ENCODE results near the gene LCORL.

LCORL gene

GRCh38 chr4:18063079-18063478 lies 41.5 kb upstream of the LCORL start:
- no peaks in the 10 kb centered on the region for H3K9me2 ChIP-seq (replicated peaks; ENCODE audit: control insufficient read depth, low read length)
- H3K4me2 ChIP-seq (ENCODE audit: low read length), result no peak overlapping the region
- H3K4me3 ChIP-seq (ENCODE audit: low read length), result no peak overlapping the region
- peaks cover 12% of the 10 kb centered on the region; the same call in 1 of the 2 replicates for H3K9me3 ChIP-seq (ENCODE audit: control insufficient read depth, insufficient read depth, low read length)
- no peak overlapping the region for H3K27ac ChIP-seq (ENCODE audit: low read depth, low read length)
- peaks cover 5% of the 10 kb centered on the region; the same call in 1 of the 2 replicates for H3K27me3 ChIP-seq (ENCODE audit: control insufficient read depth, low read length)
- H4K20me1 ChIP-seq (ENCODE audit: control insufficient read depth, insufficient read depth, low read depth, low read length), result no peaks in the 10 kb centered on the region
- no peaks in the 10 kb centered on the region for H3F3A ChIP-seq (ENCODE audit: control insufficient read depth, insufficient read depth)
- H3K4me1 ChIP-seq (ENCODE audit: control insufficient read depth, low read length), result no peaks in the 10 kb centered on the region
- TF ChIP-seq CTCF (IDR thresholded peaks at IDR 0.05; ENCODE audit: low read depth, low read length, poor library complexity, severe bottlenecking) (no peak), EZH2phosphoT487 (IDR thresholded peaks at IDR 0.05; ENCODE audit: borderline replicate concordance, low read length) (no peak)
- no peaks in the 10 kb centered on the region for H3K36me3 ChIP-seq (ENCODE audit: control insufficient read depth, low read length)
- H3K79me2 ChIP-seq (ENCODE audit: control insufficient read depth, low read length), result no peaks in the 10 kb centered on the region

- Histone ChIP-seq H3F3A (ENCODE audit: control insufficient read depth, insufficient read depth) (no peaks in the 10 kb centered on the region), H3K27ac (ENCODE audit: low read depth, low read length) (no peak overlapping the region), H3K27me3 (ENCODE audit: control insufficient read depth, low read length) (peaks cover 25% of the 10 kb centered on the region), H3K4me3 (ENCODE audit: low read length) (no peak overlapping the region), H3K9me3 (ENCODE audit: control insufficient read depth, insufficient read depth, low read length) (peaks cover 3% of the 10 kb centered on the region; the same call in 1 of the 2 replicates), H3K36me3 (ENCODE audit: control insufficient read depth, low read length) (no peaks in the 10 kb centered on the region), H3K4me2 (ENCODE audit: low read length) (no peak overlapping the region), H3K4me1 (ENCODE audit: control insufficient read depth, low read length) (no peaks in the 10 kb centered on the region), H3K9me2 (replicated peaks; ENCODE audit: control insufficient read depth, low read length) (no peaks in the 10 kb centered on the region), H3K79me2 (ENCODE audit: control insufficient read depth, low read length) (no peaks in the 10 kb centered on the region), H4K20me1 (ENCODE audit: control insufficient read depth, insufficient read depth, low read depth, low read length) (no peaks in the 10 kb centered on the region)
- TF ChIP-seq EZH2phosphoT487 (IDR thresholded peaks at IDR 0.05; ENCODE audit: borderline replicate concordance, low read length) (no peak), CTCF (IDR thresholded peaks at IDR 0.05; ENCODE audit: low read depth, low read length, poor library complexity, severe bottlenecking) (no peak)
Measured at GRCh38 chr4:18057821-18058533, 36.4 kb upstream of the LCORL start.

GRCh38 chr4:18056030-18056429 lies 34.5 kb upstream of the LCORL start:
- no peak overlapping the region for H3K4me3 ChIP-seq (ENCODE audit: low read length)
- H3F3A ChIP-seq (ENCODE audit: control insufficient read depth, insufficient read depth), result no peaks in the 10 kb centered on the region
- no peaks in the 10 kb centered on the region for H3K4me1 ChIP-seq (ENCODE audit: control insufficient read depth, low read length)
- H4K20me1 ChIP-seq (ENCODE audit: control insufficient read depth, insufficient read depth, low read depth, low read length), result no peaks in the 10 kb centered on the region
- H3K27ac ChIP-seq (ENCODE audit: low read depth, low read length), result no peak overlapping the region
- TF ChIP-seq EZH2phosphoT487 (IDR thresholded peaks at IDR 0.05; ENCODE audit: borderline replicate concordance, low read length), result no peak
- no peaks in the 10 kb centered on the region for H3K9me3 ChIP-seq (ENCODE audit: control insufficient read depth, insufficient read depth, low read length)
- H3K79me2 ChIP-seq (ENCODE audit: control insufficient read depth, low read length), result no peaks in the 10 kb centered on the region
- H3K9me2 ChIP-seq (replicated peaks; ENCODE audit: control insufficient read depth, low read length), result no peaks in the 10 kb centered on the region
- H3K27me3 ChIP-seq (ENCODE audit: control insufficient read depth, low read length), result peaks cover 25% of the 10 kb centered on the region
- H3K4me2 ChIP-seq (ENCODE audit: low read length), result no peak overlapping the region
- H3K36me3 ChIP-seq (ENCODE audit: control insufficient read depth, low read length), result no peaks in the 10 kb centered on the region

- H3K4me3 ChIP-seq (ENCODE audit: low read length), result no peak overlapping the region
- no peak for TF ChIP-seq EZH2phosphoT487 (IDR thresholded peaks at IDR 0.05; ENCODE audit: borderline replicate concordance, low read length)
- TF ChIP-seq CTCF (IDR thresholded peaks at IDR 0.05; ENCODE audit: low read depth, low read length, poor library complexity, severe bottlenecking), result no peak
Measured at GRCh38 chr4:18052158-18052557, 30.6 kb upstream of the LCORL start.

More at GRCh38 chr4:18052158-18052557, 30.6 kb upstream of the LCORL start:
- H4K20me1 ChIP-seq (ENCODE audit: control insufficient read depth, insufficient read depth, low read depth, low read length), result no peaks in the 10 kb centered on the region
- no peak overlapping the region for H3K4me2 ChIP-seq (ENCODE audit: low read length)
- no peaks in the 10 kb centered on the region for H3F3A ChIP-seq (ENCODE audit: control insufficient read depth, insufficient read depth)
- H3K27me3 ChIP-seq (ENCODE audit: control insufficient read depth, low read length), result peaks cover 18% of the 10 kb centered on the region
- no peaks in the 10 kb centered on the region for H3K9me2 ChIP-seq (replicated peaks; ENCODE audit: control insufficient read depth, low read length)
- H3K4me1 ChIP-seq (ENCODE audit: control insufficient read depth, low read length), result no peaks in the 10 kb centered on the region
- no peak overlapping the region for H3K27ac ChIP-seq (ENCODE audit: low read depth, low read length)
- no peaks in the 10 kb centered on the region for H3K79me2 ChIP-seq (ENCODE audit: control insufficient read depth, low read length)
- no peaks in the 10 kb centered on the region for H3K9me3 ChIP-seq (ENCODE audit: control insufficient read depth, insufficient read depth, low read length)
- no peaks in the 10 kb centered on the region for H3K36me3 ChIP-seq (ENCODE audit: control insufficient read depth, low read length)
